Stimulated activated CD8-positive, alpha-beta memory T cell treated with anti-CD3 and anti-CD28 coated beads, Interleukin-7, amount 100 ng/mL, for 24 hours (primary cell): ENCODE measurements around the gene PFKM.

Experiments used
- DNase-seq: peaks from one replicate; pipeline ENCODE4 v3.0.0-alpha.2; 2020; ENCODE audit warnings: low read depth

PFKM gene

GRCh38 chr12:48157018-48157888 is 38.1 kb downstream of the PFKM start, which contains the start of gene ASB8:
Gene ASB8 (minus strand): TSS chr12:48157515. CDS start chr12:48153496, 4,019 bp downstream.
- DNase-seq, result peak; percentile 99

- DNase-seq, result no peak
These were observed 38.8 kb downstream of the PFKM start for GRCh38 chr12:48157889-48158370.

DNA sequence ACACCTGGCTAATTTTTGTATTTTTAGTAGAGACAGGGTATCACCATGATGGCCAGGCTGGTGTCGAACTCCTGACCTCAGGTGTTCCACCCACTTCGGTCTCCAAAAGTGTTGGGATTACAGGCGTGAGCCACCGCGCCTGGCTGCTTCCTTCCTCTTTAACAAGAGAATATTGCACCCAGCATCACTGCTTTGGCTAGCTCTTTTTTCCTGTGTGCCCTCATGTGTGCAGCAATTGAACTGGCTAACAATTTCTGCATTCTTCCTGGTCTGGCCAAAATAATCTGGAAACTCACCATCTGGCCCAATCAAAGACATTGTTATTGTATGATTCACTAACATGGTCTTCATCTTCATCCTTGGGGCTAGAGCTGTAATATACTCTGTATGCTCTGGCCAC is 40.9 kb downstream of the PFKM start:
- no peak for DNase-seq

DNA sequence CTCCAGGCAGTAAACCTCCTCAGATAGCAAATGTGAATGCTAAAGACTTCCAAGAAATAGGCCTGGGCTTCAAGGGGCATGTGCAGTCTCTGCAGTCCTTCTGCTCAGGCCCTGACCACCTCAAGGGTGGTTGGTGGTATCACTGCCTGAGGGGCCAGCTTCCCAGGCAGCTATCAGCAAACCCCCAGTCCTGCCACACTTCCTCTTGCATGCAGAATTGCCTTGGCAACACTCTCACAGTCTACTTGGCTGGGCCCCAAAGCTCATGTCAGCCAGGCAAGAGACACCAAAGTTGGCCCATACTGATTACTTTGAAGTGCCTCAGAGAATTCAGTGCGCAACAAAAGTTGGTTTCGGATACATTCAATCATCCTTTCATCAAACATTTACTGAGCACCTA is 41.6 kb downstream of the PFKM start:
- no peak for DNase-seq

DNA sequence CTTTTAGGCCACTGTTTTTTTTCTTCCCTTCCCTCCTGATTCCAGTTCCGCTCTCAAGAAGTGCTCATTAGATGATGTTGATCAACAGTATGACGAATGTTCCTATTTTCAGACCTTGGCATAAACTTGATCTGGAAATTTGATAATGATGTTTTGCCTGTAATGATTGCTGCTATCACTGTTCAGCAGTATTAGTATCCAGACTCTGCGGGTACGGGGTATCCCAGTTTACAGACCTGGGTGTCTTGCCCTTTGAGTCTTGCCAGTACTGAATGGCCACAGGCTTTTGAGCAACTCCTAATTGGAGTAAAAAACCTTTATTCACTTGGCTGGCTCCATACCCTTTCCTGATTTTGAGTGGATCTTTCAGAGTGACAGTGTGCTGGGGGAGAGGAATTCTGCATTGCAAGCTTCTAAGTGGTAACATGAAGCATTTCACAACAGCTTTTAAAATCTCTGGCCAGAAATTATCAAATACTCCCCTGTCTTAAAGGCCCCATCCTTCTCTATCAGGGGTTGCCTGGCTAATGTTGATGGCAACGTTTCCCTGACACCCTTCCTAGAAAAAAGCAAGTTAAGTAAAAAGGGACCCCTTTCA is 44.1 kb downstream of the PFKM start:
- no peak for DNase-seq

GRCh38 chr12:48164451-48164850 is 45.3 kb downstream of the PFKM start:
- DNase-seq, result no peak

- DNase-seq, result no peak
These were observed 46.2 kb downstream of the PFKM start for GRCh38 chr12:48165089-48165981.

GRCh38 chr12:48169011-48169410 is 49.8 kb downstream of the PFKM start:
- no peak for DNase-seq

DNA sequence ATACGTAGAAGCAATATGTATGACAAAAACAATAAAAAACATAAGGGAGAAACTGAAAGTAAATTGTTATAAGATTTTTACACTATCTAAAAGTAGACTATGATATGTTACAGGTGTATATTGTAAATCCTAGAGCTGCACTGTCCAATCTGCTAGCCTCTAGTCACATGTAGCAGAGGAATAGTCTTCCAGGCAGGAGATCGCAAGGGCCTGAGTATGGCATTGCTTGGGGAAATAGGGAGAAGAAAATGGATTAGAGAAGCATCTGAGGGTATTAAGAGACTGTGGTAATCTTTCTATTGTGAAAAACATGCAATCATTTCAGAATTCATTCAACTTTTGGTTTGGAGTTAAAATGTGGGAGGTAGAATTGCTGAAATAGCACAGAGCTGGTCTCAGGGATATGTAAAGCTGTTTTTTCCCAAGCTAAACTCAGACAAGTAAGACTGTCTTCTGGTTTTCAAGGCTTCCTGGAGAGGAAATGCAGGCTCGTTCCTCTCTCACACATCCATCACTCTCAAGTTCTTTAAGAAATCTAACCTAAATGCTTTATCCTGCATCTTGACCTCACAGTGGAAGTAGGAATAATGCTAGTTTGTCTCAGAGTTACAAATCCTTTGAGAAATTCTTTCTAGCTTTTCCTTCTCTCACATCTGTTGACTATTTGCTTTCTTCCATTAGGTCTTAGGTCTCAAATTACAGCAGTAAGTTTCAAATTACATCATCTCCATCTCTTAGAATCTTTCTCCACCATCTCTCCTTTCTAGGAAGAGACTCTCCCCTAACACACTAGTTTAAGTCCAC is 56.7 kb downstream of the PFKM start:
- no peak for DNase-seq

DNA sequence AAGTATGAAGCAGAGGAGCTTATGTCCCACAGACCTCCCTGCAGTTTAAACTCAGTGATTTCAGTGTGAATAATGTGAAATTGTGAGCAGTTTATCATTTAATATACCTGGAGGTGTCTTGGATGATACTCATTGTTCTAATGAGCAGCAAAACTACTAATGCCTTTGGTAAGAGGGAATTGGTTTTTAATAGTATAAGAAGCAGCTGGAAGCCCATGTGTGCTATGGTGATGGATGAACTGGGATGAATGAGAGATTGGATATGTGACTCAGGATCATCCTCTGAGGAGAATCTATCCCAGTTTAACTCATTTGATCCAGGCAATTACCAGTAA is 57.2 kb downstream of the PFKM start:
- no peak for DNase-seq

- DNase-seq, result no peak
These were observed 58.8 kb downstream of the PFKM start for GRCh38 chr12:48177982-48178381.

- no peak for DNase-seq
These were observed 60.3 kb downstream of the PFKM start for GRCh38 chr12:48179466-48179865.

DNA sequence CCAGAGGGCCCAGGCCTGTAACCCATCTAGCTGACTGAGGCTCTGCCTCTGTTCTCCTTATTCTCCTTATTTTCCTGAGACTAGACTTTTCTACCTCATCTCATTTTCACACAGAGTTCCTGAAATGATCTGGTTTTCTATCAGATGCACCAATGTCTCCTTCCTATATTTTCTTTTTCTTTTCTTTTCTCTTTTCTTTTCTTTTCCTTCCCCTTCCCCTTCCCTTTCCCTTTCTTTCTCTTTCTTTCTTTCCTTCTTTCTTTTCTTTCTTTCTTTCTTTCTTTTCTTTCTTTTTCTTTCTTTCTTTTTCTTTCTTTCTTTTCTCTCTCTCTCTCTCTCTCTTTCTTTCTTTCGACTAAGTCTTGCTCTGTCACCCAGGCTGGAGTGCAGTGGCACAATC is 61.3 kb downstream of the PFKM start:
- no peak for DNase-seq

- DNase-seq, result no peak
These were observed 61.8 kb downstream of the PFKM start for GRCh38 chr12:48180857-48181495.

DNA sequence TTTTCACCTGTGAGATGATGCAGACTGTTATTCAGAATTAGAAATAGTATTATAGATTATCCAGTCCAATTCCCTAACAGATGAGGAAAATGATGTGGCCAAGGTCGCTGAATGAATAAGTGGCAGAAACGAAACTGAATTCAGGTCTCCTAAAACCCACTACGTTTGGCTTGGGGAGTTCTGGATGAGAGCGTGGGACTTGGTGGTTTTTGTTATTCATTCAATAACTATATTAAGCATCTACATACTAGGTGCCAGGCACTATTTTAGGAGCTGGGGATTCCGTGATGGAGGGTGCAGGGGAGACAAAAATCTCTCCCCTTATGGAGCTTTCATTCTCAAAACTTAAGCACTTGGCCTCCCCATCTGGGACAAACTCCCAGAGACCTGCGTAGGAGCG is 63.5 kb downstream of the PFKM start:
- DNase-seq, result no peak

- DNase-seq, result peak; percentile 32
These were observed 64.1 kb downstream of the PFKM start, which contains the start of gene CCDC184 for GRCh38 chr12:48183091-48183875. Gene CCDC184 (plus strand): TSS chr12:48183644. CDS start chr12:48184123, 479 bp downstream.

DNA sequence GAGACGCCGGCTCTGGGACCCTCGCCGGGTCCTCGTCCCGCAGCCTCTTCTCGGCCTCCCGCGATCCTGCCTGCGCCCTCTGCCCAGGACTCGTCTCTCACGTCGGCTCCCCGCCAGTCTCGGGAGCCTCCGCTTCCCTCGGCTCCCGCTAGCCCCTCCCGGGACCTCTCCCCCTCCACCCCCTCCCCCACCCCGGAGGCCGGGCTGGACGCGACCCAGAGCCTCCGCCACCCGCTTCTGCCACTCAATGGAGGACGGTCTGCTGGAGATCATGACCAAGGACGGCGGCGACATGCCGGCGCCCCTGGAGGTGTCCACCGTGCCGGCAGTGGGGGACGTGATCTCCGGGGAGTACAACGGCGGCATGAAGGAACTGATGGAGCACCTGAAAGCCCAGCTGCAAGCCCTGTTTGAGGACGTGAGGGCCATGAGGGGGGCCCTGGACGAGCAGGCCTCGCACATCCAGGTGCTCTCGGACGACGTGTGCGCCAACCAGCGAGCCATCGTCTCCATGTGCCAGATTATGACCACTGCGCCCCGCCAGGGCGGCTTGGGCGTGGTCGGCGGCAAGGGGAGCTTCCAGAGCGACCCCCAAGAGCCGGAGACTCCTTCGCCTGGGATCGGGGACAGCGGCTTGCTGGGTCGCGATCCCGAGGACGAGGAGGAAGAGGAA is 64.8 kb downstream of the PFKM start:
- DNase-seq, result no peak

- no peak for DNase-seq
These were observed 65.4 kb downstream of the PFKM start for GRCh38 chr12:48184549-48184922.

DNA sequence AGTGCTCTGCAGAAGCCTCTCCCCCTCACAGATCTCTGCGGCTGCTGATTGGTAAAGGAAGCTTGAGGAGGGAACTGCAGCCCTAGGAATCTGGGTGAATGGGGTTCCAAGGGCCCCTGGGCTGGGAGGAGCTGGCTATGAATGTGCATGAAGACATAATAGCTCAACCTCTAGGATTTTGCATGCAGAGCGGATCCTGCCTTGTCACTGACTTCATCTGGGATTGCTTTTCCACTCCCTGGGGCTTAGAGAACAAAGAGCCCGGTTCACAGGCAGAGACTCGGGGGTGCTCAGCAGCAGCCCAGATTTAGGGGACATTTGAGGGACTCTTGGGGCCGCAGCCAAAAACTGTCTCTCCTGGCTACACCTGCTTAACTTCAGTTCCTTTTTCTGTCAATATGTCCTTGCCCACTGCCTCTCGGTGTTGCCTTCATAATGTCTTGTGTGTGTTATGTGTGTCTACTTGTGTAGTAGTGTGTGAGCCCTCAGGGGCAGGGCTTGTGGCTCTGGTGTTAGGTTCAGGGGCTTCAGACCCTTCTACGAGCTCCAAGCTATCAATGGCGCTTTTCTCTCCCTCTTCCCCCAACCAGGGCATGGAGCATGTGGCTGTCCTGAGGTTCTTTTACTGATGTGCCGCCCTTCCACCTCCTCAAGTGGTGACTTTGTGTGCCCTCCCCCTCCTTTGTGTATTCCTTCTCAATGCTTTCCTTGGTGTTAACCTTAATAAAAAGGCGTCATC is 66.2 kb downstream of the PFKM start:
- no peak for DNase-seq
